Stomach (tissue), 4 donors: Measurements from ENCODE around the gene EVL.
"Not testable (repeated sequence)": the region's sequence is repeated elsewhere in the genome, so short reads cannot be mapped to it uniquely, and the experiment has no call there.

Experiments used
- POLR2A ChIP-seq, 4 donors: fragments of 450-650 bp; IDR thresholded peaks; one replicate each; pipeline ENCODE4 v1.6.1; 2016; ENCODE audit warnings: antibody characterized with exemption in 4 of 4, control low read depth in 2 of 4, mild to moderate bottlenecking in 1 of 4, moderate library complexity in 1 of 4
- POLR2AphosphoS5 ChIP-seq, 3 donors: sonication (generic); formaldehyde crosslinking; IDR thresholded peaks; one replicate each; pipeline ENCODE4 v1.6.1; 2016; ENCODE audit warnings: antibody characterized with exemption in 3 of 3
- TF ChIP-seq, protein P1 (sequence below), 7 experiments: fragments of 450-650 bp in 4 of 7; fragments of 200-600 bp in 3 of 7; sonication (generic) in 3 of 7; IDR thresholded peaks; one replicate each; pipeline ENCODE4 v1.5.1; 2016 to 2019; ENCODE audit warnings: antibody characterized with exemption in 7 of 7, control low read depth in 2 of 7, mild to moderate bottlenecking in 1 of 7

- TF ChIP-seq, protein P1, sequence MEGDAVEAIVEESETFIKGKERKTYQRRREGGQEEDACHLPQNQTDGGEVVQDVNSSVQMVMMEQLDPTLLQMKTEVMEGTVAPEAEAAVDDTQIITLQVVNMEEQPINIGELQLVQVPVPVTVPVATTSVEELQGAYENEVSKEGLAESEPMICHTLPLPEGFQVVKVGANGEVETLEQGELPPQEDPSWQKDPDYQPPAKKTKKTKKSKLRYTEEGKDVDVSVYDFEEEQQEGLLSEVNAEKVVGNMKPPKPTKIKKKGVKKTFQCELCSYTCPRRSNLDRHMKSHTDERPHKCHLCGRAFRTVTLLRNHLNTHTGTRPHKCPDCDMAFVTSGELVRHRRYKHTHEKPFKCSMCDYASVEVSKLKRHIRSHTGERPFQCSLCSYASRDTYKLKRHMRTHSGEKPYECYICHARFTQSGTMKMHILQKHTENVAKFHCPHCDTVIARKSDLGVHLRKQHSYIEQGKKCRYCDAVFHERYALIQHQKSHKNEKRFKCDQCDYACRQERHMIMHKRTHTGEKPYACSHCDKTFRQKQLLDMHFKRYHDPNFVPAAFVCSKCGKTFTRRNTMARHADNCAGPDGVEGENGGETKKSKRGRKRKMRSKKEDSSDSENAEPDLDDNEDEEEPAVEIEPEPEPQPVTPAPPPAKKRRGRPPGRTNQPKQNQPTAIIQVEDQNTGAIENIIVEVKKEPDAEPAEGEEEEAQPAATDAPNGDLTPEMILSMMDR (IDR thresholded peaks at IDR 0.05) = not testable (repeated sequence)
- not testable (repeated sequence) for TF ChIP-seq POLR2AphosphoS5, POLR2A (IDR thresholded peaks at IDR 0.05)
These were observed 92.5 kb downstream of the EVL start for GRCh38 chr14:100157548-100158232.
